Thymus (tissue), 11 donors: ENCODE results near the gene FBXO33. TPM values are rescaled to one million over a fixed set of nuclear protein-coding genes. Genes with fewer than 3 reads are reported as not detected.
"Not testable (repeated sequence)": the region's sequence is repeated elsewhere in the genome, so short reads cannot be mapped to it uniquely, and the experiment has no call there.

ENCODE experiments used
- DNase-seq, 9 donors: peaks; one replicate each; pipeline ENCODE4 v3.0.0-alpha.2; 2013; ENCODE audit warnings: low spot score in 9 of 9, low read depth in 6 of 9, missing footprints in 1 of 9
- H3K27ac ChIP-seq, 2 donors: one replicate each; pipeline ENCODE4 v1.5.1; 2013; ENCODE audit warnings: control low read depth in 1 of 2, low read depth in 1 of 2, low read length in 1 of 2, mild to moderate bottlenecking in 1 of 2, moderate library complexity in 1 of 2
- H3K27me3 ChIP-seq, 2 donors: one replicate each; pipeline ENCODE4 v1.5.1; 2013; ENCODE audit warnings: low read length in 1 of 2; ENCODE audit not compliant: control insufficient read depth in 2 of 2, insufficient read depth in 1 of 2
- H3K36me3 ChIP-seq, 2 donors: one replicate each; pipeline ENCODE4 v1.5.1; 2013; ENCODE audit warnings: low read length in 1 of 2, mild to moderate bottlenecking in 1 of 2, moderate library complexity in 1 of 2; ENCODE audit not compliant: control insufficient read depth in 2 of 2, insufficient read depth in 2 of 2
- H3K4me1 ChIP-seq, 2 donors: one replicate each; pipeline ENCODE4 v1.5.1; 2013; ENCODE audit warnings: low read length in 2 of 2; ENCODE audit not compliant: control insufficient read depth in 2 of 2, insufficient read depth in 2 of 2
- H3K4me3 ChIP-seq, 2 donors: one replicate each; pipeline ENCODE4 v1.5.1; 2013; ENCODE audit warnings: low read length in 2 of 2, control low read depth in 1 of 2, mild to moderate bottlenecking in 1 of 2
- H3K9me3 ChIP-seq, 2 donors: one replicate each; pipeline ENCODE4 v1.5.1; 2013; ENCODE audit warnings: low read length in 1 of 2, mild to moderate bottlenecking in 1 of 2; ENCODE audit not compliant: control insufficient read depth in 2 of 2, insufficient read depth in 1 of 2
- WGBS: extraction: QIAGEN DNeasy Blood & Tissue Kit; methylation state at CpG from one replicate; pipeline ENCODE4 v1.1.7; 2013; 5-methylcytosine and 5-hydroxymethylcytosine counted together
- polyA plus RNA-seq: library from polyadenylated mRNA; stranded (reverse); fragments of 200-250 nt; gene quantifications from one replicate; pipeline ENCODE4 v1.2.3, GENCODE V29; 2013
- total RNA-seq: library from RNA; stranded (reverse); fragments of 120-200 nt; gene quantifications from one replicate; pipeline ENCODE4 v1.2.4, GENCODE V29; 2013
- donor health status: healthy.

The FBXO33 gene
- total and polyA plus RNA-seq, 2 donors, result 12.3 to 15.5 TPM

DNA sequence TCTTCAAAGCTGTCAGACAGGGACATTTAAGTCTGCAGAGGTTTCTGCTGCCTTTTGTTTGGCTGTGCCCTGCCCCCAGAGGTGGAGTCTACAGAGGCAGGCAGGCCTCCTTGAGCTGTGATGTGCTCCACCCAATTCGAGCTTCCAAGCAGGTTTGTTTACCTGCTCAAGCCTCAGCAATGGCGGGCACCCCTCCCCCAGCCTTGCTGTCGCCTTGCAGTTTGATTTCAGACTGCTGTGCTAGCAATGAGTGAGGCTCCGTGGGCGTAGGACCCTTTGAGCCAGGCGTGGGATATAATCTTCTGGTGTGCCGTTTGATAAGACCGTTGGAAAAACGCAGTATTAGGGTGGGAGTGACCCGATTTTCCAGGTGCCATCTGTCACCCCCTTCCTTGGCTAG lies 73.2 kb downstream of the FBXO33 start:
- 93% methylated on average over 10 of the region's 10 CpGs for WGBS
- H3K36me3 ChIP-seq, H3K27me3 ChIP-seq, H3K4me3 ChIP-seq, H3K27ac ChIP-seq, DNase-seq, H3K9me3 ChIP-seq, H3K4me1 ChIP-seq: not testable (repeated sequence)

DNA sequence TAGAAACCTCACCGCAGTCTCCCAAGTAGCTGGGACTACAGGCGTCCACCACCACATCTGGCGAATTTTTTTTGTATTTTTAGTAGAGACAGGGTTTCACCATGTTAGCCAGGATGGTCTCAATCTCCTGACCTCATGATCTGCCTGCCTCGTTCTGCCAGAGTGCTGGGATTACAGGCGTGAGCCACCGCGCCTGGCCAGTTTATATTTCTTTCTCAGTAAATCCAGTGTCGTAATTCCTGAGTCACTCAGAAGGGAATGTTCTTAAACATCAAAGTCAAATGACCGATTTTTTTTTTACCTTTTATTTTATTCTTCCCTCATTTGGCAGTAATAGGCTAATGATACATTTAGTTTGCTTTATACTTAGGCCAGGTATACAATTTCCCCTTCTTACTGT lies 80.5 kb downstream of the FBXO33 start:
- Histone ChIP-seq H3K27ac (no peak overlapping the region), H3K4me1 (no peaks in the 10 kb centered on the region), H3K27me3 (no peaks in the 10 kb centered on the region), H3K9me3 (no peaks in the 10 kb centered on the region), H3K36me3 (peaks cover 3 to 8% of the 10 kb centered on the region in 2 donors), H3K4me3 (no peak overlapping the region)
- 98% methylated on average over 9 of the region's 9 CpGs for WGBS
- no peak for DNase-seq

- DNase-seq, result no peak
Observed at GRCh38 chr14:39350866-39351265, 81.4 kb downstream of the FBXO33 start.

More at GRCh38 chr14:39350866-39351265, 81.4 kb downstream of the FBXO33 start:
- H3K36me3 ChIP-seq, result peaks cover 3 to 8% of the 10 kb centered on the region in 2 donors
- no peaks in the 10 kb centered on the region for H3K27me3 ChIP-seq
- WGBS, result 98% methylated on average over 3 of the region's 3 CpGs
- no peak overlapping the region for H3K27ac ChIP-seq
- H3K9me3 ChIP-seq, result no peaks in the 10 kb centered on the region
- H3K4me1 ChIP-seq, result no peaks in the 10 kb centered on the region
- no peak overlapping the region for H3K4me3 ChIP-seq

Other genes with a start within 250 kb of the FBXO33 start
- 22.9 TPM for gene MIA2, start 198.5 kb downstream of the FBXO33 start, total RNA-seq
- gene MIA2, start 198.5 kb downstream of the FBXO33 start, polyA plus RNA-seq, result 41.2 TPM